ENCODE measurements around the gene SH3BGRL2.
"Not testable (repeated sequence)": the region's sequence is repeated elsewhere in the genome, so short reads cannot be mapped to it uniquely, and the experiment has no call there.

Gene SH3BGRL2

GRCh38 chr6:79669766-79670165, 38.6 kb downstream of the SH3BGRL2 start:
- H3K9ac ChIP-seq (ENCODE audit: insufficient read length), result no peak overlapping the region
- H3K27ac ChIP-seq, result no peak overlapping the region
- no peak overlapping the region for H3K4me3 ChIP-seq
- DNase-seq (ENCODE audit: low read depth, low spot score), result no peak
- no peak for TF ChIP-seq EZH2 (IDR thresholded peaks at IDR 0.05)
- TF ChIP-seq FOXP2 (optimal IDR thresholded peaks at IDR 0.05; ENCODE audit: control extremely low read depth, extremely low read length, insufficient read depth), result no peak
- TF ChIP-seq POLR2AphosphoS5 (IDR thresholded peaks at IDR 0.05; ENCODE audit: borderline replicate concordance, low read depth, low read length), result no peak
- no peaks in the 10 kb centered on the region for H3K9me3 ChIP-seq (ENCODE audit: low read depth, low read length)
- no peaks in the 10 kb centered on the region for H3K36me3 ChIP-seq (ENCODE audit: insufficient read depth, low read length)

DNA sequence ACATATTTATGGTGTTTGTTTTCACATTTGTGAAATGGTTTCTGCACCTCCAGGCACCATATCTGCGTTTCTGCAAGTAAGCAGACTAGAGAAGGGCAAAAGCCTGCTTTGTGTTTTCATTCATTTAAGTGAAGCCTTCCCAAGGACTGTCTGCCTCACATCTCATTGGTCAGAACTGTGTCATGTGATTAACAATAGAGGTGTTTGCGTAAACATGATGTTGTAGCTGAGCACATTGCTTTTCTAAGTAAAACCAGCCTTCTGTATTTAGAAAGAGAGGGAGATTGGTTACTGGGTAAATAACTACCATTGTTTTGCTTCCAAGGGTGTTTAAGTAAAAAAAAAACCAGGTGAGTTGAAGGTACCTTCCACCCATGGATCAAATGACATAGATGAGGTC, 39.7 kb downstream of the SH3BGRL2 start:
- DNase-seq (ENCODE audit: low read depth, low spot score), result no peak
- no peaks in the 10 kb centered on the region for H3K9me3 ChIP-seq (ENCODE audit: low read depth, low read length)
- no peak for TF ChIP-seq EZH2 (IDR thresholded peaks at IDR 0.05)
- TF ChIP-seq POLR2AphosphoS5 (IDR thresholded peaks at IDR 0.05; ENCODE audit: borderline replicate concordance, low read depth, low read length), result no peak
- no peak for TF ChIP-seq FOXP2 (optimal IDR thresholded peaks at IDR 0.05; ENCODE audit: control extremely low read depth, extremely low read length, insufficient read depth)
- no peak overlapping the region for H3K27ac ChIP-seq
- no peak overlapping the region for H3K4me3 ChIP-seq
- no peak overlapping the region for H3K9ac ChIP-seq (ENCODE audit: insufficient read length)
- no peaks in the 10 kb centered on the region for H3K36me3 ChIP-seq (ENCODE audit: insufficient read depth, low read length)

- TF ChIP-seq POLR2AphosphoS5 (IDR thresholded peaks at IDR 0.05; ENCODE audit: borderline replicate concordance, low read depth, low read length) (no peak), EZH2 (IDR thresholded peaks at IDR 0.05) (no peak), FOXP2 (optimal IDR thresholded peaks at IDR 0.05; ENCODE audit: control extremely low read depth, extremely low read length, insufficient read depth) (no peak)
- no peaks in the 10 kb centered on the region for H3K9me3 ChIP-seq (ENCODE audit: low read depth, low read length)
- H3K36me3 ChIP-seq (ENCODE audit: insufficient read depth, low read length), result no peaks in the 10 kb centered on the region
- no peak overlapping the region; the same call in 1 of the 2 replicates for H3K27ac ChIP-seq
- DNase-seq (ENCODE audit: low read depth, low spot score), result no peak
- no peak overlapping the region for H3K4me3 ChIP-seq
- no peak overlapping the region for H3K9ac ChIP-seq (ENCODE audit: insufficient read length)
These were observed 40.6 kb downstream of the SH3BGRL2 start for GRCh38 chr6:79671600-79672266.

- no peak for TF ChIP-seq EZH2 (IDR thresholded peaks at IDR 0.05)
- no peak for TF ChIP-seq FOXP2 (optimal IDR thresholded peaks at IDR 0.05; ENCODE audit: control extremely low read depth, extremely low read length, insufficient read depth)
- no peak for TF ChIP-seq POLR2AphosphoS5 (IDR thresholded peaks at IDR 0.05; ENCODE audit: borderline replicate concordance, low read depth, low read length)
- no peak overlapping the region for H3K4me3 ChIP-seq
- no peaks in the 10 kb centered on the region for H3K36me3 ChIP-seq (ENCODE audit: insufficient read depth, low read length)
- no peak for DNase-seq (ENCODE audit: low read depth, low spot score)
- H3K9ac ChIP-seq (ENCODE audit: insufficient read length), result no peak overlapping the region
- H3K9me3 ChIP-seq (ENCODE audit: low read depth, low read length), result no peaks in the 10 kb centered on the region
- no peak overlapping the region for H3K27ac ChIP-seq
These were observed 41.5 kb downstream of the SH3BGRL2 start for GRCh38 chr6:79672631-79673111.

DNA sequence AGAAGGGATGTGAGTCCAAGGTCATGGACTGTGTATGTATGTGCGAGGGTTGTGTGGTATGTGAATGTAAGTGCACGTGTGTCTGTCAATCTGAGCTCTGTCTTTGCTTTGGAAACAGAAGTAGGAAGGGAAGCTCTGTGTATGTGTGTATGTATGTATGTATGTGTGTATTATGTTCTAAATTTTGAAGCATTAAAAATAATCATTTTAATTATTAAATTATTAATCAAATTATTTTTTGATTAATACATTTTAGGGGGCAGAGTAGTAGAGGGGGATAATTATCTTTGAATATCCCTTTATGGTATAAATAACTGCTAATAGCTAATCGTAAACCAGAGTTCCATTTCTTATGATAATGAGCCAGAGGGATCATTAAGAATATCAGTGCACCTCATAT, 42.8 kb downstream of the SH3BGRL2 start:
- DNase-seq (ENCODE audit: low read depth, low spot score), result no peak
- H3K9me3 ChIP-seq (ENCODE audit: low read depth, low read length), result no peaks in the 10 kb centered on the region
- TF ChIP-seq EZH2 (IDR thresholded peaks at IDR 0.05), result no peak
- TF ChIP-seq POLR2AphosphoS5 (IDR thresholded peaks at IDR 0.05; ENCODE audit: borderline replicate concordance, low read depth, low read length), result no peak
- no peak for TF ChIP-seq FOXP2 (optimal IDR thresholded peaks at IDR 0.05; ENCODE audit: control extremely low read depth, extremely low read length, insufficient read depth)

DNA sequence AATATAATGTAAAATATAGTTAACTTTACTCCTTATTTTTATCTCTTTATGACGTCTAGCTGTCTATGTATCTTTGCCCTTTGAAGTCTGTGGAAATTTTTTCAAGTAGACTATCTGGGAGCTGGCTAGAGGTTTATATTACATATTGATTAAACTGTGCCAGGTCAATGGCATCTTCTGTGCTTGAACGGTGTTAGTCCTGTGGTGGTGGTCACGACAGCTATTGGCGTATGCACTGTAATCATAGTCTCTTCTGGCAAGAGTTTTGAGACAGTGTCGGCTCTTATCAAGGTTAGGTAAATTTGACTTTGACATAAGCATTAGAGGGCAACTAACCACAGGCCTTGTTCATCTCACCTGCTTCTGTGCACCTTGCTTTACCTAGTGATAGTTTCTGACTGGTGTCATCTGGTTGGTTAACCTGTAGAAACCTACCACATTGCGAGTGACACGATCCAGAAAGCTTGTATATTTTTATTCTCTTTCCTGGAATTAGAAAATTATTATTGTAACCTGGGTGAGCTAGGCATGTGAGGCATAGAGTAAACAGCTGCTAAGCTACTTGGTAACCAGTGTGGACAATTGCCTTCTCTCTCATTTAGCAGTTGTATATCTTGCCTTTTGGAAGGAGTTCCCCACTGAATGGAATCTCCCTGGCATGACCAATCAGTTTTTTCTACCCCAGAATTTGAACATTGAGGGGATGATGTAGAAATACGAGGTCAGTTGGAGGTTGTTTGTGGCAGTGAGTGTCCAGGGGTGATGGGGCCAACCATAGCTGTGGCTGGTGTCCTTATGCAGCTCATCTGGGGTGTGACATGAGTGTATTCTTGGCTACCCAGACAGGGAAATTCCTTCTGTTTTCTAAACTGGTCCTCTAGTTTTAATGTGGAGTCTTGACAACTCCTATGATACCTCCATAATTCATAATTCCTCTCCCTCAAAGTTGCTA, 45.9 kb downstream of the SH3BGRL2 start:
- Histone ChIP-seq H3K27ac (no peak overlapping the region), H3K9me3 (ENCODE audit: low read depth, low read length) (no peaks in the 10 kb centered on the region), H3K9ac (ENCODE audit: insufficient read length) (no peak overlapping the region), H3K36me3 (ENCODE audit: insufficient read depth, low read length) (no peaks in the 10 kb centered on the region; the same call in 1 of the 2 replicates), H3K4me3 (no peak overlapping the region)
- no peak for DNase-seq (ENCODE audit: low read depth, low spot score)
- TF ChIP-seq EZH2 (IDR thresholded peaks at IDR 0.05) (no peak), POLR2AphosphoS5 (IDR thresholded peaks at IDR 0.05; ENCODE audit: borderline replicate concordance, low read depth, low read length) (no peak), FOXP2 (optimal IDR thresholded peaks at IDR 0.05; ENCODE audit: control extremely low read depth, extremely low read length, insufficient read depth) (no peak)

More for the DNA sequence above, 42.8 kb downstream of the SH3BGRL2 start:
- Histone ChIP-seq H3K36me3 (ENCODE audit: insufficient read depth, low read length) (no peaks in the 10 kb centered on the region; the same call in 1 of the 2 replicates), H3K4me3 (no peak overlapping the region), H3K9ac (ENCODE audit: insufficient read length) (no peak overlapping the region), H3K27ac (no peak overlapping the region)

DNA sequence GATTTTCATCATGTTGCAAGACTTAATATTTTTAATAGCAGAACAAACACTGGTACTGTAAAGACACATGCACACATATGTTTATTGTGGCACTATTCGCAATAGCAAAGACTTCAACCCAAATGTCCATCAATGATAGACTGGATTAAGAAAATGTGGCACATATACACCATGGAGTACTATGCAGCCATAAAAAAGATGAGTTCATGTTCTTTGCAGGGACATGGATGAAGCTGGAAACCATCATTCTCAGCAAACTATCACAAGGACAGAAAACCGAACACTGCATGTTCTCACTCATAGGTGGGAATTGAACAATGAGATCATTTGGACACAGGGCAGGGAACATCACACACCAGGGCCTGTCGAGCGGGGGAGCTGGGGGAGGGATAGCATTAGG, 51.6 kb downstream of the SH3BGRL2 start:
- not testable (repeated sequence) for H3K4me3 ChIP-seq; DNase-seq (ENCODE audit: low read depth, low spot score); H3K36me3 ChIP-seq (ENCODE audit: insufficient read depth, low read length); H3K27ac ChIP-seq; H3K9ac ChIP-seq (ENCODE audit: insufficient read length); H3K9me3 ChIP-seq (ENCODE audit: low read depth, low read length)

DNA sequence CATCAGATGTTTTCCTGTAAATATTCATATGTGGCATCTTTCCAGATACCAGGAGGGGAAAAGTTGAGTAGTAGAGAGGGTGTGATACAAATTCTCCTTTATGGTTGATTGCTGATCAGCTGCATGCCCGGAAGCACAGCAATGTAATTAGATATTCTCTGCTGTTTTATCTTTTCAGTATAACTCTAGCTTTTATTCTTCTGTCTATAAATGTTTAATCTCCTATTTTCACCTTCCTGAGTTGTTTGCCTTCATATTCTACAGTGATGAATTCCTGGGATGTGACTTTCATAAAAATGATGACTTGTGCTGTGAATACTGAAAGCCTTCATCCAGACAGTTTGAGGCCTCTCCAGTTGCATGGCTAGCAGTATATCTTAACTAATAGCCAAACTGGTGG, 53.7 kb downstream of the SH3BGRL2 start:
- H3K36me3 ChIP-seq (ENCODE audit: insufficient read depth, low read length), result no peaks in the 10 kb centered on the region
- DNase-seq (ENCODE audit: low read depth, low spot score), result no peak
- no peak overlapping the region for H3K9ac ChIP-seq (ENCODE audit: insufficient read length)
- TF ChIP-seq EZH2 (IDR thresholded peaks at IDR 0.05) (no peak), FOXP2 (optimal IDR thresholded peaks at IDR 0.05; ENCODE audit: control extremely low read depth, extremely low read length, insufficient read depth) (no peak), POLR2AphosphoS5 (IDR thresholded peaks at IDR 0.05; ENCODE audit: borderline replicate concordance, low read depth, low read length) (no peak; the same call in 1 of the 2 replicates)
- no peak overlapping the region for H3K4me3 ChIP-seq
- H3K27ac ChIP-seq, result no peak overlapping the region
- H3K9me3 ChIP-seq (ENCODE audit: low read depth, low read length), result no peaks in the 10 kb centered on the region

All from SK-N-MC (cell line).